ENCODE results near the gene NECTIN2.
"Not testable (repeated sequence)": the region's sequence is repeated elsewhere in the genome, so short reads cannot be mapped to it uniquely, and the experiment has no call there.

NECTIN2 gene

DNA sequence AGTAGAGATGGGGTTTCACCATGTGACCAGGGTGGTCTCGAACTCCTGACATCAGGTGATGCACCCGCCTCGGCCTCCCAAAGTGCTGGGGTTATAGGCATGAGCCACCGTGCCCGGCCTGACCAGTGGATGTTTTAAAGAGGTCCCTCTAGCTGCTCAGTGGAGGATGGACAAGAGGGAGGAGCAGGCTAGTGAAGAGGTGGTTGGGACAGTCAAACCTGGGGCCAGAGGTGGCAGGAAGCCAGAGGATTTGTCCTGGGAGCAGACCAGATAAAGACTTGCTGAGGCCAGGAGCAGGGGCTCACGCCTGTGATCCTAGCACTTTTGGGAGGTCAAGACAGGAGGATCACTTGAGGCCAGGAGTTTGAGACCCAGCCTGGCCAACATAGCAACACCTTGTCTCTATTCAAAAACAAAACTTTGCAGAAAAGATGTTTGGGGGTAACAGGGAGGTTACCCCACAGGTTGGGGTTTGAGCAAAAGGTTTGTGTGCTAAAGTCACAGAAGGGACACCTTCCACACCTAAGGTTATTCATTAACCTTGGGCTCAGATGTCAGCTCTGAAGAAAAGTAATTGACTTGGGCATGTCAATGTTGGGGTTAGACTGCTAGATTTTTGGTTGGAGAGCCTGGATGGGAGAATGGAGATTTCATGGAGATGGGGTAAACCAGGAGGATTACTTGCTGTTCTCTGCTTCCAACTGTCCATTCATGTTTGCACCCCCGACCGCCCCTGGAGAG, 28.2 kb upstream of the NECTIN2 start:
- DNase-seq = no peak

DNA sequence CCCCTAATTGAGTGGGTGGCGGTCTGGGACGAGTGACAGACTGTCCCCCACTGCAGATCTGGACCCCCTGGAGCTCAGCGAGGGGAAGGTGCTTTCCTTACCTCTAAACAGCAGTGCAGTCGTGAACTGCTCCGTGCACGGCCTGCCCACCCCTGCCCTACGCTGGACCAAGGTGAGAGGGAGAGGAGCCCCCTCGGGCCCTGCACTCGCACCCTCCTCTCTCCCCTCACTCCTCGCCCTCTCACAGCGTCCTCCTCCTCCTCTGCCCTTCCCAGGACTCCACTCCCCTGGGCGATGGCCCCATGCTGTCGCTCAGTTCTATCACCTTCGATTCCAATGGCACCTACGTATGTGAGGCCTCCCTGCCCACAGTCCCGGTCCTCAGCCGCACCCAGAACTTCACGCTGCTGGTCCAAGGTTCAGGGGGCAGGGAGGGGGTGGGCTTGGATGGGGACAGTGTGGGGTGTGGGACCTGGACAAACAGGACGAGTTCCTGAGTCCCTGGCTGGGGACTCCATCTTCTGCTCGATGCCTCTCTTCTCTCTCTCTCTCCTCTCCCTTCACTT, 27.5 kb upstream of the NECTIN2 start:
- DNase-seq = no peak

DNA sequence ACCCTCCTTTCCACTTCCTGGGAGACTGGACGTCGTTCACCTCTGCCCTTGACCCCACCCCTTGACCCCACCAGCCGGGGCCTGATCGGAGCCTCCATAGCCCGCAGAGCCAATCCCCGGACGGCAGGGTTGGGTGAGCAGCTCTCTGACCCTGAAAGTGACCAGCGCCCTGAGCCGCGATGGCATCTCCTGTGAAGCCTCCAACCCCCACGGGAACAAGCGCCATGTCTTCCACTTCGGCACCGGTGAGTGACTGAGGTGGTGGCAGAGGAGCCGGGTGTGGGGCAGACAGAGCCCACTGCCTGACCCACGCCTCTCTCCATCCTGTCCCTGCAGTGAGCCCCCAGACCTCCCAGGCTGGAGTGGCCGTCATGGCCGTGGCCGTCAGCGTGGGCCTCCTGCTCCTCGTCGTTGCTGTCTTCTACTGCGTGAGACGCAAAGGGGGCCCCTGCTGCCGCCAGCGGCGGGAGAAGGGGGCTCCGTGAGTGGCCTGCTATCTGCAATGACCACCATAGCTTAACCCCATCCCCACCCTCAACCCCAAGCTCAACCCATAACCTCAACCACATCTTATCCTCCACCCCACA, 26.8 kb upstream of the NECTIN2 start:
- no peak for DNase-seq

DNA sequence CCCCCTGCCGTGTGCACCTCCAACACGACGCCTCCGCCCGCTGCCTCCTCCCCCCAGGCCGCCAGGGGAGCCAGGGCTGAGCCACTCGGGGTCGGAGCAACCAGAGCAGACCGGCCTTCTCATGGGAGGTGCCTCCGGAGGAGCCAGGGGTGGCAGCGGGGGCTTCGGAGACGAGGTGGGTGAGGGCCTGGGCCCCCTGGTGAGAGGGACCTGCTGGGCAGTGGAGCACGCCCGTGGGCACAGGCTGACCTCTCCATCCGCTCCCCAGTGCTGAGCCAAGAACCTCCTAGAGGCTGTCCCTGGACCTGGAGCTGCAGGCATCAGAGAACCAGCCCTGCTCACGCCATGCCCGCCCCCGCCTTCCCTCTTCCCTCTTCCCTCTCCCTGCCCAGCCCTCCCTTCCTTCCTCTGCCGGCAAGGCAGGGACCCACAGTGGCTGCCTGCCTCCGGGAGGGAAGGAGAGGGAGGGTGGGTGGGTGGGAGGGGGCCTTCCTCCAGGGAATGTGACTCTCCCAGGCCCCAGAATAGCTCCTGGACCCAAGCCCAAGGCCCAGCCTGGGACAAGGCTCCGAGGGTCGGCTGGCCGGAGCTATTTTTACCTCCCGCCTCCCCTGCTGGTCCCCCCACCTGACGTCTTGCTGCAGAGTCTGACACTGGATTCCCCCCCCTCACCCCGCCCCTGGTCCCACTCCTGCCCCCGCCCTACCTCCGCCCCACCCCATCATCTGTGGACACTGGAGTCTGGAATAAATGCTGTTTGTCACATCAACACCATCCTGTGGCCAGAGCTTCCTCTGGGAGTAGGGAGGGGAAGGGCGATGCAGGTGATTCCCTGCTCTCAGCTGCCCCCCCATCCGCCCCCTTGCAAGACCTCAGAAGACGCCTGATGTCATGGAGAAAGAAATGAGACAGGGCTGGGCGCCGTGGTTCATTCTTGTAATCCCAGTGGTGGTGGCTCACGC, 25.2 kb upstream of the NECTIN2 start:
- DNase-seq = no peak

DNA sequence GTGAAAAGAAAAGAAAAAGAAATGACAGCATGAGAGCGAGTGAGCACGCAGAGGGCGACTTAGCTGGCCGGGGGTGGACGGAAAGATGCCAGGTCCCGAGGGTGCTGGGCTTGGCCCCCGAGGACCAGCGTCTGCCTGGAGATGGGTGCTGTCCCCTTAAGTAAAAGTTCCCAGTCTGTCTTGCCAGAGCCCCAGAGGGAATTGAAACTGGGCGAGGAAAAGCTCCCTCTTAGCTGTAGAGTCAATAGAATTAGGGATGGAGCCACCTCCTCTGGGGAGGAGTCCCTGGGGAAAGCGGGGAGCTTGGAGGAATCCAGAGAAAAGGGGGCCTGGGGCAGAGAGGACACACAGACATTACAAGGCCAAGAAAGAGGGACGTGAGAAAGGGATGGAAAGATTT, 23.9 kb upstream of the NECTIN2 start:
- DNase-seq = no peak

DNA sequence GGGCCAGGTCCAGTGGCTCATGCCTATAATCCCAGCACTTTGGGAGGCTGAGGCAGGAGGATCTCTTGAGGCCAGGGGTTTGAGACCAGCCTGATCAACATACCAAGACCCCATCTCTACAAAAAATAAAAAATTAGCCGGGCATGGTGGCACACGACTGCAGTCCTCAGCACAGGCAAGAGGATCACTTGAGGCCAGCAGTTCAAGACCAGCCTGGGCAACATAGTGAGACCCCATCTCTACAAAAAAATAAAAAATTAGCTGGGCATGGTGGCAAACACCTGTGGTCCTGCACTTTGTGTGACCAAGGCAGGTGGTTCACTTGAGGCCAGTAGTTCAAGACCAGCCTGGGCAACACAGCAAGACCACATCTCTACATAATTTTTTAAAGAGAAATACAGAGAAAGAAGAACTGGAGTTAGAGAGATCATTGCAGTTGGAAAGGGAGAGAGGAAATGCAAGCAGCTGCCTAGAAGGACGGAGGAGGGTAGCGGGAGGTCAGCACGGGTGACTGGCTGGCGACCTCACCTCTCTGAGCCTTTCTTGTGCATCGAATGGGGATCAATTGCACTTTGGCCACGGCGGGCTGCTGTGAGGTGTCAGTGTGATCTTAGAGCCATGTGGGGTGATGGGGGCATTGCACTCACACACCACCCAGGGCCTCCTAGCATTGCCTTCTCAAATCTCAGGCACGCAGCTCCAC, 23.3 kb upstream of the NECTIN2 start:
- no peak for DNase-seq

DNA sequence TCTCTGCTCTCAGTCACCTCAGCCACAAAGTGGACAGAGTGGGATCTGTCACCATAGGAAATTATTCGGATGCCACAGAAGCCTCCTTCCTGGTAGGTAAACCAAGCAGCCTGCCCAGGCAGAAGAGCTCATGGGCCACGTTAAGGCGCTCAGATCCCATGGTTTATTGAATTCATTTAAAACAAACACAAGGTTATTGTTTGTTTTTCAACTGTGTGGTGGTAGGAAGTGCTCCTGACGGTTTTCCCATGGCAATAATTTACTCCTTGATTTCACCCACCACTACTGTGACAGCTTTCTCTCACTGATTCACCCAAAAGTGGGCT, 22.8 kb upstream of the NECTIN2 start:
- DNase-seq = no peak

DNA sequence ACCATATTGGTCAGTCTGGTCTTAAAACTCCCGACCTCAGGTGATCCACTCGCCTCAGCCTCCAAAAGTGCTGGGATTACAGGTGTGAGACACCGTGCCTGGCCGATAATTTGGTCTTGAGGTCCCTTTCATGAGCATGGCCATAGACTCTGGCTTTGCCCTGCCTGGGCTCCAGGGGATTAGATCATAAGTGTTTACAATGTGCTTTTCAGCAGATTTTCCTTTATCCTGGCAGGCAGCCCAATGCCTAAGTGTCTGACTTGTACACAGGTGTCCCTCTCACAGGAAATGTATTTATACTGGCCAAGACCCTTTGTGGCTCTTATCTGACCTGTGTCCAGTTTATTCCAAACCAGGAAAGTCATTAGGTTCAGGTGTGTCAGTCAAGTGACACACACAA, 21.3 kb upstream of the NECTIN2 start:
- DNase-seq = no peak

DNA sequence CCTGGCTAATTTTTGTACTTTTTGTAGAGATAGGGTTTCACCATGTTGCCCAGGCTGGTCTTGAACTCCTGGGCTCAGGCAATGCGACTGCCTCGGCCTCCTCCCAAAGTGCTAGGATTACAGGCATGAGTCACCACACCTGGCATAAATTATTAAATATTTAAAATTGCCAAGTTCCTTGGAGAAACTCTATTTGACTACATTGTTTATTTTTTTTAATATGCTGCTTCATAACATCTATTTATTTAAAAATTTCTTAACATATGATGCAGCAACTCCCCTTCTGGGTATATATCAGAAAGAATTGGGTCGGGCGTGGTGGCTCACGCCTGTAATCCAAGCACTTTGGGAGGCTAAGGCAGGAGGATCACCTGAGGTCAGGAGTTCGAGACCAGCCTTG, 13.2 kb upstream of the NECTIN2 start:
- not testable (repeated sequence) for DNase-seq

DNA sequence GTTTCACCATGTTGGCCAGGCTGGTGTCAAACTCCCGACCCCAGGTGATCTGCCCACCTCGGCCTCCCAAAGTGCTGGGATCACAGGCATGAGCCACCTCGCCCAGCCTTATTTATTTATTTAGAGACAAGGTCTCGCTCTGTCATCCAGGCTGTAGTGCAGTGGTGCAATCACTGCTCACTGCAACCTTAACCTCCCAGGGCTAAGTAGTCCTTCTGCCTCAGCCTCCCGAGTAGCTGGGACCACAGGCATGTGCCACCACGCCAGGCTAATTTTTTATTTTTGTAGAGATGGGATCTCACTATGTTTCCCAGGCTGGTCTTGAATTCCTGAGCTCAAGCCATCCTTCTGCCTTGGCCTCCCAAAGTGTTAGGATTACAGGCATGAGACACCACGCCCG, 11.7 kb upstream of the NECTIN2 start:
- not testable (repeated sequence) for DNase-seq

DNA sequence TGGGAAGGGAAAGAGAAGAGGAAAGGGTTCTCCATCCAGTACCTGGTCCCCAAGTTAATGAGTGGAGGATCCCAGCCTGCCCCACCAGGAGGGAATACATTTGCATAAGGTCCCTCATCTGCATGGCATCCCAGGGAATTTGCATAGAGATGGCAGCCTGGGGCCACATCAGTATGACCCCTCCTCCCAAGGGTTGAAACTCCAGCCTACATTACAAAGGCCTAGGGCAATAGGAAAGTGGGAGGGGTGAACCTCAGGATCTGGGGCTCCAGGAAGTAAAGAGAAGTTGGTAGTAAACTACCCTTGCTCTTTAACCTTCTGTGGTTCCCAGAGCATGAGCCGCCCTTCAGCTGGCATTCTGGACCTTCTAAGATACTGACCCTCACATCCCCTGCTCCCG, 6.8 kb upstream of the NECTIN2 start:
- no peak for DNase-seq

DNA sequence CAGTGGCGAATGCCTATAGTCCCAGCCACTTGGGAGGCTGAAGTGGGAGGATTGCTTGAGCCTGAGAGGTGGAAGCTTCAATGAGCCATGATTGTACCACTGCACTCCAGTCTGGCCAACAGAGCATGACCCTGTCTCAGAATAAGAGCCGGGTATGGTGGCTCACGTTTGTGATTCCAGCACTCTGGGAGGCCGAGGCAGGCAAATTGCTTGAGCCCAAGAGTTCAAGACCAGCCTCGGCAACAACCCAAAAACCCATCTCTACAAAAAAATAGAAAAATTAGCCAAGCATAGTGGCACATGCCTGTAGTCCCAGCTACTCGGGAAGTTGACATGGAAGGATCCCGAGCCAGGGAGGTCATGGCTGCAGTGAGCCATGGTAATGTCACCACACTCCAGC, 5.3 kb upstream of the NECTIN2 start:
- DNase-seq = no peak

DNA sequence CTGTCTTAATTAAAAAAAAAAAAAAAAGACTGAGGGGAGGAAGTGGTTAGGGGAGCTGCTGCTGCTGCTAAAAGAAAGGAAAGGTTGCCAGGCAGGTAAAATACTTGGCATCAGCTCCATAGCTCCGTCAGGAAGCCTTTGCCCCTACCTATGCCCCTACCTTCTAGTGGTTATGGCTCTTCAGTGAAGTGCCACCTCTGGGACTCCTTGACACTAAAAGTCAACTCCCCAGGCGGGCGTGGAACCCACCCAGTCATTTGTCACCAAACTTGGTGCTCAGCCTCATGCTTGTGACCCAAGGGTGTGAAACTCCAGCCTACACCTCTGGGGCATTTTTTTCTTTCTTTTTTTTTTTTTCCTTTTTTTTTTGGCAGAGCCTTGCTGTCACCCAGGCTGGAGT, 4.9 kb upstream of the NECTIN2 start:
- DNase-seq = no peak

DNA sequence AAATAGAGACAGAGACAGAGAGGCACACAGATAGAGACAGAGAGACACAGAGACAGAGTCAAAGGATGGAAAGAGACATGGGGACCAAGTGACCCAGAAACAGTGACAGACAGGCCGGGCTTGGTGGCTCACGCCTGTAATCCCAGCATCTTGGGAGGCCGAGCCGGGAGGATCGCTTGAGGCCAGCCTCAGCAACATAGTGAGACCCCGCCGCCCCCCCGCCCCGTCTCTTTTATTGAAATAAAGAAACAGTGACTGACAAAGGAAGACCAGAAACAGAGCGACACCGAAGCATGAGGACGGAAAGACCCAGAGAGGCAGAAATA, 848 bp upstream of the NECTIN2 start:
- DNase-seq = no peak

DNA sequence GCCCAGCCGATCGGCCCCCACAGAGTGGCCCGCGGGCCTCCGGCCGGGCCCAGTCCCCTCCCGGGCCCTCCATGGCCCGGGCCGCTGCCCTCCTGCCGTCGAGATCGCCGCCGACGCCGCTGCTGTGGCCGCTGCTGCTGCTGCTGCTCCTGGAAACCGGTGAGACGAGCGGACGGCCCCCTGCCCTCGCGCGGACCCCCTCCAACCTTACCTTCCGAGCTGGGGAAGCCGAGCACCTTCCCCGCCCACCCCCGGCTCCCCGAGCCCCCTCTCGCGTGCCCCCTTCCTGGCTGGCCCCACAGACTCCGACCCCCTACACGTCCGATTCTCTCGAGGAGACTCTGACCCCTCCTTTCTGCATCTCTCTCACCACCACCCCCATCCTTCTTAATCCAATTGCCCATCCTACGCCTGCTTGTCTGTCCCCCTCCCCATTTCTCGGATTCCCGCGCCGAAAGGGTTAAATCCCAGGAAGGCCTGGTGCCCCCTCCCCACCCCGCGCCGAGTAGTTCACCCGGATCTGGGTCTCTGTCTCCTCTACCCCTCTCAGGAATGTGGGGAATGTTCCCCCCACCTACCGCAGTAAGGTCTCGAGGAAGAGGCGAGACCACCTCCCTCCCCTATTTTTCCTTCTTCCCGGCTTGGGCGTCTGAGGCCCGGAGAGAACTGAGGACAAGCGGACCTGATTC, 502 bp downstream of the NECTIN2 start:
- DNase-seq = no peak

DNA sequence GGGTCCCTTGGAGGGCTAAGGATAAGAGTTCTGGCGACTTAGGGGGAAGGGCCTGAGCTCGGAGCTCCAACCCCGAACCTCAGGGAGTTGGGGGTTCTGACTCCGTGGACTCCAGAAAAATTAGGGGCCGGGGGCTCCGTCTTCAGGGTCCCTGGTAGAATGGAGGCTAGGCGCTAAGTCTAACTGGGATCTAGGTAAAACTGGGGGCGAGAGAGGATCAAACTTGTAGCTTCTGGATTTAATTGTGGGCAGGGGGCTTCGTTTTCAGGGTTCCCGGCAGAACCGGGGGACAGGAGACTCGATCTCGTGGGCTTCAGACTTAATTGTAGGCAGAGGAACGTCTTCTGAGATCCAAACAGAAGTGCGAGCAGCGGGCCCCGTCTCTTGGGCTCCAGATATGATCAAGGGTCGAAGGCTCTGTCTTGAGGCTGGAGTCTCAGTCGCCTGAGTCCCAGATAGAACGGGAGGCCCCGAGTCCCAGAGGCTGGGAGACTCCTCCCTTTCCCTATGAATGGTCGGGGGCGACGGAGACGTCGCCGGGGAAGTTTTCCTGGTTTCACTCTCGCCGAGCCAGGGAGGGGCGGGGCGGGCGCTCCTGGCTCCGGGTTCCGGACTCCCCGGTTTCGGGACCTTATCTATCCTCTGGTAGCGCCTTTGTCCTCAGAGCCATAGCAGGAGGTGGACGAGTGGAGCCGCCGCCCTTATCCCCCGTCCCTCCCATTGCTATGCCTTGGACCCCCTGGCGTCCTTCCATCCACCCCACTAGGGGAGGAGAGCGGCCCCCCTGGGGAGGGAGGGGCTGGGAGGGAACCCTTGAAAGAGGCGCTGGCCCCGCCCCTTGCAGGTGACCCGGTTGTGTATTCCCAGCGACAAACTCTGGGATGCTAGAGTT, 1.3 kb downstream of the NECTIN2 start:
- no peak for DNase-seq

DNA sequence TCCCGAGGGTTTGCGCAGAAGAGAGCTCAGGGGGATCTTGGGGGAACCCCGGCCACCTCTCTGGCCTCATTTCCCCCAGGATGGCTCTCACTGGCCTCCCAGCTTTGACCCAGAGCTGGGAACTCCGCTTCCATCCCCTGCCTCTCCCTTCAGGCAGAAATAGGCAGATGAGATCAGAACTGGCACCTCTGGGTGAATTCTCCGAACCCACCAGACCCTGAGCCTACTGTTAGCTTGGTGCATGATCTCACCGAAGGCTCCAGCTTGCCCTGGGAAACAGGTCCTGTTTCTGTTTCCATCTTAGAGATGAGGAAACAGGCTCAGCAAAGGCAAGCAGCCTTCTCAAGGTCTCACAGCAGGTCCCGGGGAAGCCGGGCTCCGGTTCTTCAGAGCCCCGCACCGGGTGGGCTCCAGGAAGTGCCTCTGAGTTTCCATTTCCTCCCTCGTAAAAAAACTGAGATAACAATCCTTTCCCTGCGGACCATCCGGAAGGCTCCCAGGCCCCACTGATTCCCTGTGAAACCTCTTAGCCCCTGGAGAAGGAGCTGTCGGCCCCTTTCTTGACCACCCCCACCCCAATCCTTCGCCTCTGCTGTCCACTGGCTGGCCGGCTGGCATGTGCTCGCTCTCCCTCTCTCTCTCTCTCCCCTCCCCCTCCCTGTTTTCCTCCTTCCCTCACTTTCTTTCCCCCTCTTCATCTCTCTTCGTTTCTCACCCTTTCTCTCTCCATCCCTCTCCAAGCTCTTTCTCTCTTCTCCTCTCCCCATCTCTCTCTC, 2.1 kb downstream of the NECTIN2 start:
- DNase-seq = no peak

DNA sequence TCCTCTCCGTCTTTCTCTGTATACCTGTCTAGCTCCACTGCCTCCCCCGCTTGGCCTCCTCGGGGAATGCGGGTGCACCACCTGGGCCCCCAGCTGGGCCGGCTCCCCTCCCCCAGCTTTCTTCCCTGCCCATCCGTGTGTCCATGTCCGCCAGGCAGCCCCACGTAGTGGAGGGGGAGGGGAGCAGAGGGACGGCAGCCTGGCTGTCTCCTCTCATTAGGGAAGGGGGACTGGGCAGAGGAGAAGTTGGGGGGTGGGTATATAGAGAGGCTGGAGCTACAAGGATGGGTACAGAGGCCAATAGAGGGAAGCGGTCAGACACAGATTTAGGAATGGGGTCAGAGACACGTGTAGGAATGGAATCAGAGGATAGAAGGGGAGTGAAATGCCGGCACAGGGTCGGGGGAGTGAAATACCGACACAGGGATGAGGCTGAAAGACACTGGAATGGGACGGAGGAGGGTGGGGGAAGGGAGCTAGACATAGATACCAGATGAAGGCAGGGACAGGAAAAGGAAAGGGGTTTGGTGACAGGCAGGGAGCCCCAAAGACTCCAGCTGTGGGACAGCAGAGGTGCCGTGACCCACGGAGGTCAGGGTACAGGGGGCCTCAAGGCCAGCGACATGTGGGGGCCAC, 2.8 kb downstream of the NECTIN2 start:
- DNase-seq = no peak

DNA sequence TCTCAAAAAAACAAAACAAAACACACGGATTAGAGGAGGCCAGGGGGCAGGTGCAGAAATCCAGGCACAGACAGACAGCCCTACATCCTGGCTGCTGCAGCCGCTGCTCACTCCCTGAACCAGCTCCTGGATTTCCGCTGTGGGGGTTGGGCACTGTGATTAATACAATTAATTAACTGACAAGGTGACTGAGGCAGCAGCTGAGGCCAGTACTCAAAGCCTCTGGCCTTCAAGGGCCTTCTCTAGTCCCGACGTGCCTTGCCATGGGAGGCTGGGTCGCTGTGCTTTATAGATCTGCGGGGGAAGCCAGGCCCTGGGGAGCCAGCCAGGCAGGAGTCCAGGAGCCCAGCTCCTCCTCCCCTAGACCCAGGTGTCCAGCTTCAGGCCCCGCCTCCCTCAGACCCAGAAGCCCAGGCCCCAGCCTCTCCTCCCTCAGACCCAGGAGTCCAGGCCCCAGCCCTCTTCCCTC, 4.6 kb downstream of the NECTIN2 start:
- no peak for DNase-seq

DNA sequence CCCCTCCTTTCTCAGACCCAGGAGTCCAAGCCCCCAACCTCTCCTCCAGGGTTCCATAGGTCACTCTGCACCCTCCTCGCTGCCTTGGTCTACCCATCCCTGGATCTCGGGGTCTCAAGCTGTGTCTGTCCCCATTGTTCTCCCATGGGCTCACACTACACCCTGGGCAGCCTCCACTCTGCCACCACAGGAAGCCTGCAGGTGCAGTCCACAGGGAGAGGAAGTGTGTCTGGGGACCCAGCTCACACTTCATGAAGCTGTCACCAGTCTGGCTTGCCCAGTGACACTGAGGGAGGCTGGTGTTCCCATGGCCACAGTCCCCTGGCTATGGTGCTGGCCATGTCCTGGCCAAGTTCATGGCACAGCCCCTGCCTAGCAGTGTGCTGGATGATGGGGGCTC, 5.3 kb downstream of the NECTIN2 start:
- DNase-seq = no peak
